Left ventricle myocardium superior (tissue), 1 donor: Measurements from ENCODE around the gene PLPPR3. TPM values are rescaled to one million over a fixed set of nuclear protein-coding genes. Genes with fewer than 3 reads are reported as not detected.

Source experiments
- microRNA-seq: library from miRNA; unstranded; fragments of <30 nt; microRNA quantifications from one replicate; pipeline ENCODE4 v1.2.0, GENCODE V29; 2020; ENCODE audit warnings: borderline number of aligned reads
- total RNA-seq: library from RNA; stranded (reverse); fragmentation: NEBNext Ultra II Directional; extraction: Animal tissue kit (Norgen Biotek cat#: 25700); gene quantifications from one replicate; pipeline ENCODE4 v1.2.1, GENCODE V29; 2021
- donor health status: DM: no; HTN: yes; CAD: no; lungs with severe emphysema.

PLPPR3 gene
- total RNA-seq, 1 donor from 2014 or later, result not detected

Small RNA genes lying within 50 kb of the gene (microRNA-seq; reads per million reads assigned to microRNA genes)
- not detected for gene MIR3187
- not detected for gene MIR4745

Other genes starting within 250 kb of the PLPPR3 start
- gene BSG, start 249.4 kb downstream of the PLPPR3 start, total RNA-seq, result 1,923 TPM
- 14.3 TPM for gene HCN2, start 232.1 kb downstream of the PLPPR3 start, total RNA-seq
- gene POLRMT, start 188.4 kb downstream of the PLPPR3 start, total RNA-seq, result 55.5 TPM
- gene FGF22, start 182.1 kb downstream of the PLPPR3 start, total RNA-seq, result not detected
- gene RNF126, start 158.7 kb downstream of the PLPPR3 start, total RNA-seq, result 24.4 TPM
- gene FSTL3, start 145.6 kb downstream of the PLPPR3 start, total RNA-seq, result 24.6 TPM
- gene PRSS57, start 126.5 kb downstream of the PLPPR3 start, total RNA-seq, result not detected
- 30.1 TPM for gene PALM, start 113.0 kb downstream of the PLPPR3 start, total RNA-seq
- gene MISP, start 70.8 kb downstream of the PLPPR3 start, total RNA-seq, result not detected
- gene PTBP1, start 24.5 kb downstream of the PLPPR3 start, total RNA-seq, result 58.1 TPM
- not detected for gene AZU1, start 5.9 kb upstream of the PLPPR3 start, total RNA-seq
- gene PRTN3, start 19.0 kb upstream of the PLPPR3 start, total RNA-seq, result not detected
- 1.5 TPM for gene ELANE, start 30.3 kb upstream of the PLPPR3 start, total RNA-seq
- 252 TPM for gene CFD, start 37.7 kb upstream of the PLPPR3 start, total RNA-seq
- 23.7 TPM for gene MED16, start 71.2 kb upstream of the PLPPR3 start, total RNA-seq
- not detected for gene RNU6-9, start 71.5 kb upstream of the PLPPR3 start, total RNA-seq
- gene R3HDM4, start 91.3 kb upstream of the PLPPR3 start, total RNA-seq, result 20.0 TPM
- not detected for gene KISS1R, start 95.4 kb upstream of the PLPPR3 start, total RNA-seq
- 5.7 TPM for gene ARID3A, start 104.1 kb upstream of the PLPPR3 start, total RNA-seq
- 20.4 TPM for gene WDR18, start 162.4 kb upstream of the PLPPR3 start, total RNA-seq
- gene GRIN3B, start 178.5 kb upstream of the PLPPR3 start, total RNA-seq, result not detected
- gene TMEM259, start 199.2 kb upstream of the PLPPR3 start, total RNA-seq, result 122 TPM
- gene RNU6-2, start 199.6 kb upstream of the PLPPR3 start, total RNA-seq, result not detected
- 94.0 TPM for gene CNN2, start 204.7 kb upstream of the PLPPR3 start, total RNA-seq
- 9.4 TPM for gene ABCA7, start 218.2 kb upstream of the PLPPR3 start, total RNA-seq
- gene ARHGAP45, start 245.2 kb upstream of the PLPPR3 start, total RNA-seq, result 6.0 TPM